H9 (cell line): Measurements from ENCODE around the gene LNX2. TPM values are rescaled to one million over a fixed set of nuclear protein-coding genes. Genes with fewer than 3 reads are reported as not detected.

Experiments
- DNase-seq: peaks from one replicate; pipeline ENCODE4 v3.0.0-alpha.2; 2017
- H2AFZ ChIP-seq: one replicate; pipeline ENCODE4 v1.6.1; 2013; ENCODE audit warnings: mild to moderate bottlenecking, low read length, control low read depth, moderate library complexity
- H2AK5ac ChIP-seq: 2 replicates; pipeline ENCODE4 v1.6.1; 2013; ENCODE audit warnings: low read length, control low read depth, mixed read lengths; ENCODE audit not compliant: insufficient read length
- H2BK120ac ChIP-seq: one replicate; pipeline ENCODE4 v1.6.1; 2013; ENCODE audit warnings: low read depth, mild to moderate bottlenecking, low read length, control low read depth, inconsistent platforms; ENCODE audit not compliant: poor library complexity, severe bottlenecking
- H2BK12ac ChIP-seq: 2 replicates; pipeline ENCODE4 v1.6.1; 2013; ENCODE audit warnings: low read length, control low read depth, mixed read lengths, low read depth; ENCODE audit not compliant: insufficient read length
- H2BK15ac ChIP-seq: 2 replicates; pipeline ENCODE4 v1.6.1; 2013; ENCODE audit warnings: low read depth, low read length, control low read depth
- H2BK20ac ChIP-seq: one replicate; pipeline ENCODE4 v1.6.1; 2013; ENCODE audit warnings: low read depth, mild to moderate bottlenecking, low read length, control low read depth, inconsistent platforms; ENCODE audit not compliant: poor library complexity, severe bottlenecking
- H2BK5ac ChIP-seq: 2 replicates; pipeline ENCODE4 v1.6.1; 2013; ENCODE audit warnings: low read length, control low read depth, mixed read lengths; ENCODE audit not compliant: insufficient read length
- H3K14ac ChIP-seq: 2 replicates; pipeline ENCODE4 v1.6.1; 2013; ENCODE audit warnings: low read length, control low read depth; ENCODE audit not compliant: insufficient read depth
- H3K18ac ChIP-seq: 2 replicates; pipeline ENCODE4 v1.6.1; 2013; ENCODE audit warnings: low read depth, mild to moderate bottlenecking, mixed read lengths, low read length, control low read depth; ENCODE audit not compliant: insufficient read length
- H3K23ac ChIP-seq: 2 replicates; pipeline ENCODE4 v1.6.1; 2013; ENCODE audit warnings: low read length, control low read depth, mixed read lengths, low read depth; ENCODE audit not compliant: insufficient read length
- H3K23me2 ChIP-seq: 2 replicates; pipeline ENCODE4 v1.6.1; 2013; ENCODE audit warnings: low read depth, mild to moderate bottlenecking, mixed read lengths, low read length, control low read depth; ENCODE audit not compliant: insufficient read length, poor library complexity, severe bottlenecking
- H3K27ac ChIP-seq: 2 replicates; pipeline ENCODE4 v1.5.1; 2013; ENCODE audit warnings: low read length, control low read depth, mixed read lengths, low read depth; ENCODE audit not compliant: insufficient read length
- H3K27me3 ChIP-seq: 2 replicates; pipeline ENCODE4 v1.6.1; 2013; ENCODE audit warnings: low read length, control low read depth, inconsistent platforms; ENCODE audit not compliant: insufficient read depth
- H3K4ac ChIP-seq: 2 replicates; pipeline ENCODE4 v1.6.1; 2013; ENCODE audit warnings: low read depth, mild to moderate bottlenecking, control low read depth, inconsistent platforms, low read length, moderate library complexity
- H3K4me1 ChIP-seq: 2 replicates; pipeline ENCODE4 v1.6.1; 2013; ENCODE audit warnings: low read length, control low read depth, inconsistent platforms; ENCODE audit not compliant: insufficient read depth
- H3K4me2 ChIP-seq: 2 replicates; pipeline ENCODE4 v1.6.1; 2013; ENCODE audit warnings: low read length, control low read depth, mixed read lengths; ENCODE audit not compliant: insufficient read length, insufficient read depth
- H3K56ac ChIP-seq: 2 replicates; pipeline ENCODE4 v1.6.1; 2013; ENCODE audit warnings: low read depth, mild to moderate bottlenecking, mixed read lengths, low read length, control low read depth; ENCODE audit not compliant: insufficient read length
- H3K79me1 ChIP-seq: 2 replicates; pipeline ENCODE4 v1.6.1; 2013; ENCODE audit warnings: low read depth, mild to moderate bottlenecking, moderate library complexity, low read length, control low read depth, inconsistent platforms; ENCODE audit not compliant: insufficient read depth, poor library complexity, severe bottlenecking
- H3K79me2 ChIP-seq: 2 replicates; pipeline ENCODE4 v1.6.1; 2013; ENCODE audit warnings: low read length, control low read depth, inconsistent platforms; ENCODE audit not compliant: insufficient read depth
- H3K9ac ChIP-seq: 2 replicates; pipeline ENCODE4 v1.6.1; 2013; ENCODE audit warnings: low read length, control low read depth, mixed read lengths; ENCODE audit not compliant: insufficient read length; ENCODE audit errors: extremely low read depth
- H3K9me3 ChIP-seq: one replicate; pipeline ENCODE4 v1.6.1; 2013; ENCODE audit warnings: low read depth, low read length, inconsistent platforms; ENCODE audit not compliant: control insufficient read depth
- H3T11ph ChIP-seq: one replicate; pipeline ENCODE4 v1.6.1; 2013; ENCODE audit warnings: mild to moderate bottlenecking, low read length, control low read depth, inconsistent platforms
- H4K20me1 ChIP-seq: one replicate; pipeline ENCODE4 v1.6.1; 2013; ENCODE audit not compliant: control insufficient read depth, insufficient read length, insufficient read depth
- H4K5ac ChIP-seq: 2 replicates; pipeline ENCODE4 v1.6.1; 2013; ENCODE audit warnings: low read depth, mild to moderate bottlenecking, mixed read lengths, low read length, control low read depth; ENCODE audit not compliant: insufficient read length
- H4K8ac ChIP-seq: replicated peaks from 2 replicates; pipeline ENCODE4 v1.6.1; 2013; ENCODE audit warnings: low read length, control low read depth, mixed read lengths, low read depth; ENCODE audit not compliant: insufficient read length
- H4K91ac ChIP-seq: 2 replicates; pipeline ENCODE4 v1.6.1; 2013; ENCODE audit warnings: low read depth, mild to moderate bottlenecking, moderate library complexity, mixed read lengths, low read length, control low read depth; ENCODE audit not compliant: insufficient read length
- H3K27ac Mint-ChIP-seq, 3 experiments: 2 replicates in 2 of 3; 3 replicates in 1 of 3; pipeline ENCODE4 v1.8.0; 2020 to 2021; ENCODE audit warnings: mixed read lengths in 3 of 3, mild to moderate bottlenecking in 1 of 3, moderate library complexity in 1 of 3
- H3K27me3 Mint-ChIP-seq: 2 replicates; pipeline ENCODE4 v1.8.0; 2021; ENCODE audit warnings: low read depth, mild to moderate bottlenecking, moderate library complexity, mixed read lengths
- H3K36me3 Mint-ChIP-seq, 3 experiments: 2 replicates in 2 of 3; 3 replicates in 1 of 3; pipeline ENCODE4 v1.8.0; 2020 to 2021; ENCODE audit warnings: low read depth in 3 of 3, mixed read lengths in 3 of 3; ENCODE audit not compliant: insufficient read depth in 1 of 3
- H3K4me1 Mint-ChIP-seq, 2 experiments: 2 replicates each; pipeline ENCODE4 v1.8.0; 2020; ENCODE audit warnings: mixed read lengths in 2 of 2
- H3K4me3 Mint-ChIP-seq, 2 experiments: 2 replicates in 1 of 2; 3 replicates in 1 of 2; pipeline ENCODE4 v1.8.0; 2020 to 2021; ENCODE audit warnings: mild to moderate bottlenecking in 2 of 2, mixed read lengths in 2 of 2, moderate library complexity in 1 of 2
- H3K9me3 Mint-ChIP-seq, 2 experiments: 2 replicates in 1 of 2; 3 replicates in 1 of 2; pipeline ENCODE4 v1.8.0; 2020; ENCODE audit warnings: mild to moderate bottlenecking in 2 of 2, mixed read lengths in 2 of 2, moderate library complexity in 1 of 2
- CTCF ChIP-seq: fragments of 200-600 bp; sonication (generic); conservative IDR thresholded peaks from 3 replicates; pipeline ENCODE4 v1.8.0; 2021; ENCODE audit warnings: antibody characterized with exemption, mild to moderate bottlenecking
- WGBS: extraction: QIAGEN DNeasy Blood & Tissue Kit; methylation state at CpG from one replicate; pipeline ENCODE4 v1.1.7; 2013; ENCODE audit warnings: missing lambda C conversion rate, low lambda C conversion rate, mixed read lengths; ENCODE audit not compliant: insufficient read length; ENCODE audit errors: extremely low coverage; 5-methylcytosine and 5-hydroxymethylcytosine counted together
- total RNA-seq: library from RNA; stranded (reverse); gene quantifications from 2 replicates; pipeline ENCODE4 v1.2.1, GENCODE V29; 2021

The LNX2 gene
- total RNA-seq, 1 experiment from 2014 or later = 12.4 TPM

- H3K4ac ChIP-seq = no peak overlapping the region
- H3K27ac Mint-ChIP-seq = no peak overlapping the region
- no peaks in the 10 kb centered on the region for H3K9me3 ChIP-seq
- H3K23me2 ChIP-seq = no peaks in the 10 kb centered on the region
- H3K4me1 Mint-ChIP-seq = no peaks in the 10 kb centered on the region
- no peaks in the 10 kb centered on the region for H3K9me3 Mint-ChIP-seq
- H3K36me3 Mint-ChIP-seq = no peaks in the 10 kb centered on the region
- H3K27ac ChIP-seq = no peak overlapping the region
- no CpG with 5 or more reads among the region's 1 CpG for WGBS
- H4K8ac ChIP-seq = no peak overlapping the region
- no peak overlapping the region for H2BK5ac ChIP-seq
- H3K27me3 ChIP-seq = no peaks in the 10 kb centered on the region
- H3K4me3 Mint-ChIP-seq = no peak overlapping the region
- no peak overlapping the region for H4K5ac ChIP-seq
- no peak overlapping the region for H2BK120ac ChIP-seq
- peaks cover 12% of the 10 kb centered on the region for H3K27me3 Mint-ChIP-seq
- H3K23ac ChIP-seq = no peak overlapping the region
- no peaks in the 10 kb centered on the region for H3K79me1 ChIP-seq
- H2BK20ac ChIP-seq = no peak overlapping the region
- no peaks in the 10 kb centered on the region for H3K4me1 ChIP-seq
- no peak overlapping the region for H2AFZ ChIP-seq
- H2AK5ac ChIP-seq = no peak overlapping the region
- no peak overlapping the region for H3K56ac ChIP-seq
- H3K79me2 ChIP-seq = no peaks in the 10 kb centered on the region
- H3K9ac ChIP-seq = no peak overlapping the region
- H3T11ph ChIP-seq = no peak overlapping the region
- no peaks in the 10 kb centered on the region for H4K20me1 ChIP-seq
- H3K14ac ChIP-seq = no peak overlapping the region
- no peak overlapping the region for H2BK15ac ChIP-seq
- no peak for DNase-seq
- no peak overlapping the region for H2BK12ac ChIP-seq
- no peak overlapping the region for H3K18ac ChIP-seq
- H3K4me2 ChIP-seq = no peak overlapping the region
- H4K91ac ChIP-seq = no peak overlapping the region
- TF ChIP-seq CTCF = no peak
Observed at GRCh38 chr13:27516103-27516502, 104.2 kb downstream of the LNX2 start.
